ENCODE results near the gene SDK1. TPM values are rescaled to one million over a fixed set of nuclear protein-coding genes. Genes with fewer than 3 reads are reported as not detected.

Gene SDK1
- total and polyA plus RNA-seq, 2 of the 8 experiments (the other 6 are each of a cell fraction or from before 2014, with no cell fraction given): 3.3 to 7.2 TPM

DNA sequence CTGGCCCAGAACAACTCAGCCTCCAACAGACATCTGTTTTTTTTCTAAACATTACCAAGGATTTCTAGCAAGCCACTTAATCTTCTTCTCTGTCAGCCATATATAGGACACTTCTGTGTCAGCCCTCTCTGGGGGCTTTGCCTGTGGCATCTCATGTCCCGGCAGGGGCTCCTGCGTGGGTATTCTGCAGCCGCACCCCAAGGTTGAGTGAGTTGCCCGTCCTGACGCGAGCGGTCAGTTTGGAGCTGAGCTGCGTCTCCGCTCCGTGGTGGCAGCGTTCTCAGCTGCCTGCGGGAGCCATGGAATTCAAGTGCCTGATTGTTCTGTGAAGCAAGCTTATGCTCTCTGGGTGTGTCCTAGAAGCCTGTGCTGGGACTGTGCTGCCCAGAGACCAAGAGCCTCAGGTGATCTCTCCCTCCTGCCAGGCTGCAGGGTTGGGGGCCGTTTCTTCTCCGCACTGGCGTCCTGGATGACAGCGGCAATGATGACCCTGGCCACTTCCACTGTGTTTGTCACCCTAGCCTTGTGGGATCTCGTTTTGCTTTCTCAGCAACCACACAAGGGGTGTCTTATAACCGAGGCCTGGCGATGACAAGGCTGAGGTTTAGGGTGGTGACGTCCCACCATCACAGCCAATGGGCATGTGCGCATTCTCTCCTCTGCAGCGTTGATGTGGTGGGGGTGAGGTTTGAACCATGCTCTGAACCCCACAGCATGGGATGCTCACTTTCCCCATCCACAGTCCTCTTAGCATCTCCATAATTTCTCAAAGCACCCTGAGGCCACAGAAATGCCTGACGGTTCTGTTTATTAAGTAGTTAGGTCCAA lies 768.4 kb downstream of the SDK1 start (continued):
- TF ChIP-seq FOSL1 (IDR thresholded peaks at IDR 0.05; ENCODE audit: insufficient read depth, low read depth, low read length) (no peak), SRF (IDR thresholded peaks at IDR 0.05; ENCODE audit: low read depth, low read length) (no peak), BCL11A (IDR thresholded peaks at IDR 0.05; ENCODE audit: low read depth in 2 of 2, low read length in 2 of 2) (no peak), JUN (IDR thresholded peaks at IDR 0.05; ENCODE audit: low read depth, low read length) (no peak), RNF2 (IDR thresholded peaks at IDR 0.05; ENCODE audit: borderline replicate concordance, low read depth, low read length, missing control alignments, poor library complexity, severe bottlenecking) (no peak)
